Activated T-helper 1 cell treated with anti-CD3 and anti-CD28 coated beads, Interleukin-12 subunit alpha, Interleukin-12 subunit beta, Interleukin-2, Interleukin-4 antibody, amounts not matched to agents 30 ng/mL and 10 ng/mL and 1 ng/mL, durations not matched to agents 14 hours and 24 hours and 36 hours (primary cell): Measurements from ENCODE around the gene OSR1. TPM values are rescaled to one million over a fixed set of nuclear protein-coding genes. Genes with fewer than 3 reads are reported as not detected.

Source experiments
- DNase-seq: peaks from one replicate; pipeline ENCODE4 v3.0.0; 2021; ENCODE audit warnings: low spot score
- H3K27ac Mint-ChIP-seq: one replicate; pipeline ENCODE4 v1.8.0; 2021; ENCODE audit warnings: mild to moderate bottlenecking, mixed read lengths
- H3K27me3 Mint-ChIP-seq: one replicate; pipeline ENCODE4 v1.8.0; 2022; ENCODE audit warnings: mild to moderate bottlenecking, moderate library complexity, mixed read lengths; ENCODE audit not compliant: insufficient read depth
- H3K36me3 Mint-ChIP-seq: one replicate; pipeline ENCODE4 v1.8.0; 2021; ENCODE audit warnings: low read depth, mixed read lengths
- H3K4me1 Mint-ChIP-seq: one replicate; pipeline ENCODE4 v1.8.0; 2021; ENCODE audit warnings: low read depth, mixed read lengths
- H3K4me3 Mint-ChIP-seq: one replicate; pipeline ENCODE4 v1.8.0; 2021; ENCODE audit warnings: mild to moderate bottlenecking, moderate library complexity, mixed read lengths
- H3K9me3 Mint-ChIP-seq: one replicate; pipeline ENCODE4 v1.8.0; 2021; ENCODE audit warnings: mixed read lengths
- intact Hi-C: fragments of 100-400 bp; cut with micrococcal nuclease; formaldehyde crosslinking; loops from one replicate; pipeline ENCODE4 v1.15.1; 2024
- total RNA-seq: library from RNA; stranded (reverse); gene quantifications from 2 replicates; pipeline ENCODE4 v1.2.3, GENCODE V29; 2022

OSR1 gene
- total RNA-seq, 1 donor from 2014 or later = not detected

DNA sequence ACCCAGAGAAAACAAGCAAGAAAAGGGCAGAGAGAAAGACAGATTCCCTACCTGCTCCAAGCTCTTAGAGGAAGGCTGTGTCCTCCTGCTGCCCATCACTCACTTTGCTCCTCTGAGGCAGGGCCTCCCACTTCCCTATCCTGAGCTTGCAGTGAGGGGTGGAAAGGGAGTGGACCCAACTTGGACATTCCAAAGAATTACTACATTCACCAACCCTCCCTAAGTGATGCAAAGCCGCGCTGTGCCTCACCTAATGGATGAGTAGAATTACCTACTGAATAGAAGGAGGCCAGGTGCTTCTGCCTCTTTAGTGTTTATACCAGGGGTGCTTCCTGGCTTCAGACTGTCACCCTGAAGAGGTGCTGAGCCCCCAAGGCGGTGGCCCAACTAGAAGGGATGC lies 5.6 kb upstream of the OSR1 start:
- H3K4me3 Mint-ChIP-seq = no peak overlapping the region
- no peaks in the 10 kb centered on the region for H3K9me3 Mint-ChIP-seq
- no peaks in the 10 kb centered on the region for H3K36me3 Mint-ChIP-seq
- H3K4me1 Mint-ChIP-seq = peaks cover 23% of the 10 kb centered on the region
- H3K27me3 Mint-ChIP-seq = peaks cover 96% of the 10 kb centered on the region
- no peak overlapping the region for H3K27ac Mint-ChIP-seq
- no peak for DNase-seq
- intact Hi-C loops = loop anchor here (5.0 kb wide), 4 partner anchors 498 to 1458 kb away; partner anchors contain the start of genes LAPTM4A and LDAH

DNA sequence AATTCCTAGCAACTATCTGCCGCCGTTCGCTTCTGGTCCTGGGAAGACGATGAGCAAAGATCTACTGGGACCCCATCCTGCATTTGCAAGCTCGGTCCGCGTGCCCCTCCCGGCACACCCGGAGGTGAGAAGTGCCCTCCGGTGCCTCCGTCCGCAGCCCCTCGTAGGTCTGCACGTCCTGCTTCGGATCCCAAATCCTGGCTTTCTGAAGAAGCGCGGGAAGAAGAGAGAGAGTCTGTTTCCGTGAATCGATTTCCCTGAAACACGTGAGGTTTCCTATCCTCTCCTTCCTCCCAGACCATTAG lies 5.0 kb upstream of the OSR1 start:
- no peaks in the 10 kb centered on the region for H3K9me3 Mint-ChIP-seq
- no peak for DNase-seq
- no peaks in the 10 kb centered on the region for H3K36me3 Mint-ChIP-seq
- peak overlapping the region; percentile 90 for H3K4me3 Mint-ChIP-seq
- H3K4me1 Mint-ChIP-seq = peaks cover 23% of the 10 kb centered on the region
- intact Hi-C loops = loop anchor here (1.0 to 5.0 kb wide), 5 partner anchors 499 to 1459 kb away; partner anchors contain the start of genes LAPTM4A and LDAH
- H3K27ac Mint-ChIP-seq = peak overlapping the region; percentile 4
- H3K27me3 Mint-ChIP-seq = peaks cover 95% of the 10 kb centered on the region

DNA sequence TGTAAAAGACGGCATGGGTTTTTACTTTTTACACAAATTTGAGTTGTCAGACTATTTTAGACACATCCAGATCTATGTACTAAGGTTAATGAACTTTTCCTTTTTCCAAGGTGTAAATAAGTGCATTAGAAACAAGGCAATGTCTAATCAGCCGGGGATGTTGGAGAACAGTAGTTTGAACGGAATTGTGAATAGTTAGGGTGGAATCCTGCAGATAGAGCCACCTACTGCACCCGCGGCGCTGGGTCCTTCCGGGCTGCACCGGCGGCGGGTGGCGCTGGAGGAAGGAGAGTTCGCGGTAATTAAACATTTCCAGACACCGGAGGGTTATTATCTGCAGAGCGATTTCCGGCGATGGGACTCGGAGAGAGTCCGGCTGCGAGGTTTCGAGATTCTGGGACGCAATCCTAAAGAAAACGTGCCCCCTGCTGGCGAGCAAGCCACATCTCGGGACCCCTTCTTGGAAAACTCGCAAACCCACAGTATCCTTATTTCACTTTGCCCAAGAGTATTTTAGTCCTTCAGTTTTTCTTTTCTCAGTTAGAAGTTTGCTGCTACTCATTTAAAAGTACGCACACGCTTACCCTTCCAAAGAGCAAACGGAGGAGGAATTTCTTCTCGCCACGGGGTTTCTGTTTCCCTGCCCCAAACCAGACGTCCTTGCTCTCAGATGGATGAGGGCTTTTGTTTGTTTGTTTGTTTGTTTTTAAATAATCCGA lies 4.5 kb upstream of the OSR1 start:
- Mint-ChIP-seq H3K4me1 (peaks cover 24% of the 10 kb centered on the region), H3K27me3 (peaks cover 94% of the 10 kb centered on the region), H3K9me3 (no peaks in the 10 kb centered on the region), H3K4me3 (peak overlapping the region; percentile 90), H3K36me3 (no peaks in the 10 kb centered on the region), H3K27ac (no peak overlapping the region)
- intact Hi-C loops = loop anchor here (1.0 to 5.0 kb wide), 6 partner anchors 15 to 1459 kb away; partner anchors contain the start of genes LAPTM4A and LDAH
- no peak for DNase-seq

DNA sequence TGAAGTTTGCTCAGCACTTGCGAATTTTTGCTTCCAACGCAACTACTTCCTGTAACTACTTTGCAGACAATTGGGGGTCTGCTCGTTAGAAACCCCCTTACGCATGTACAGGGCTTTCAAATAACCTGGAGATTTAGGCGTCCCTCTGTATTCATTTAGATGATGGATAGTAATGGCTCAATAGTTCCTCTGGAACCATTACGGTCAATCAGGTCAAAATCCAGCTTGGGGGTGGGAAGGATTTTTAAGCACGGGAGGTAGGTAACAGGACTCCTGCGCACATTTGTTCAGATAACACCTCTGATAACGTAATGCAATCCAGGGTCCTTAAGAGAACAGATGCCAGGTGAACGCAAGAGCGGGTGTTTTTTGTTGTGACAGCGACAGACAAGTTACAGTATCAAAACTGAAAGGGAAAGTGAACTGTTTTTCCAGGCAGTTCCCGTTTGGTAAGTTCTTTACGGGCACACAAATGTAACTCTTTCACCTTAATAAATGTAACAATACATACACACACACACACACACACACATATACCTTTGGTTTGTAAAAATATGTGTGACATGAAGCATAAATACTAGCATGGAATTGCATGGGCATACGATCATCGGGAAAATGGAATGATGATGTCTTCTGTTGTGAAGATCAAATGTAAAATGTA lies 3.8 kb upstream of the OSR1 start:
- Mint-ChIP-seq H3K27ac (peak overlapping the region; percentile 35), H3K36me3 (no peaks in the 10 kb centered on the region), H3K9me3 (no peaks in the 10 kb centered on the region), H3K4me1 (peaks cover 31% of the 10 kb centered on the region), H3K27me3 (peaks cover 93% of the 10 kb centered on the region), H3K4me3 (peak overlapping the region; percentile 90)
- intact Hi-C loops = loop anchor here (1.0 to 5.0 kb wide), 5 partner anchors 14 to 1460 kb away; partner anchors contain the start of genes LAPTM4A and LDAH
- DNase-seq = no peak

DNA sequence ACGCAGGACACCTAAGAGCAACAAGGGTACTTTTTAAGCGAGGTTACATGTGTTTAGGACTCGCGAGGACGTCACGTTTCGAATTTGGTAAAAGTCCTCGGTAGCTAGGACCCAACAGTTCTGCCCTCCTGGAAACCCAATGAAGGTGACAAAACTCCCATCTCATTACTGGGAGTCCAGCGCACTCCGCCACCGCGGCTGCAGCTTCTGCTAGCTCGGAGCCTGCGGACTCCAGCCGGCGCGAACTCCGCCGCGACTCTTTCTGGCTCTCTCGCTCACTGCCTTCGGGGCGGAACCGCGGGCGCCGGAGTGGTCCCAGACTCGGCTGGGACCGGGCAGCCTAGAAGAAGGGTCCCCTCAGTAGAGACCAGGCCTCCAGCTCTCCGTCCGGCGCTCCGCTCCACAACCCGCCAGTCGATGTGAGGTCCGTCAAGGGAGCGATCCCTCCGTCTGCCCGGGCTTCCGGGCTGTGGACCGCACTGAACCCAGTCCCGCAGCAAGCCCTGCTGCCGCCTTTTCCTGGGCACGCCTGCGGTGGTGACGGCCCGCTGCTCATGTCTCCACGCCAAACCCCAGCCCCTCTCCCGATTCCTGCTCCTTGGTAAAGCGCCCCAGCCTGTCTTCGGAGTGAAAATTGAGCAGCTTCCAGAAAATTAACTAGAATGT lies 3.0 kb upstream of the OSR1 start:
- no peaks in the 10 kb centered on the region for H3K9me3 Mint-ChIP-seq
- H3K4me1 Mint-ChIP-seq = peaks cover 37% of the 10 kb centered on the region
- peaks cover 94% of the 10 kb centered on the region for H3K27me3 Mint-ChIP-seq
- H3K27ac Mint-ChIP-seq = no peak overlapping the region
- intact Hi-C loops = loop anchor here (1.0 to 5.0 kb wide), 5 partner anchors 501 to 1461 kb away; partner anchors contain the start of genes LAPTM4A and LDAH
- peak overlapping the region; percentile 90 for H3K4me3 Mint-ChIP-seq
- DNase-seq = no peak
- no peaks in the 10 kb centered on the region for H3K36me3 Mint-ChIP-seq

DNA sequence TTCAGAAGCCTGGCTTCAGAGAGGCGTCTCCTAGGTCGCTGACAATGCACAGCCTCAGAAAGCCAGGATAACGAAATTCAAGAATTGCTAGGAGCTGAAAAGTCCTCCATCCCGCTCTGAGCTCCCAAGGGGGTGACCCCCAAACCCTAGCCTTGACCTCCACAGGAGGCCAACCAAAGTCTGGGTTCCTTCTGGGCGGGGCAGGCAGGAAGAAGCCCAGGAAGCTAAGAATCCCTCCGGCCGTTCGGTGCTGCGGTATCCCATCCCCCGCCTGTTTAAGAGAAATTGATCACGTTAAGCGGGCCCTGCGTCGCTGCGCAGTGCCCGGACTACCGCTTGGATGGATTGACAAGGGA lies 2.5 kb upstream of the OSR1 start:
- no peaks in the 10 kb centered on the region for H3K36me3 Mint-ChIP-seq
- intact Hi-C loops = loop anchor here (1.0 to 5.0 kb wide), 5 partner anchors 501 to 1461 kb away; partner anchors contain the start of genes LAPTM4A and LDAH
- H3K27ac Mint-ChIP-seq = no peak overlapping the region
- peaks cover 94% of the 10 kb centered on the region for H3K27me3 Mint-ChIP-seq
- no peak for DNase-seq
- no peaks in the 10 kb centered on the region for H3K9me3 Mint-ChIP-seq
- H3K4me3 Mint-ChIP-seq = peak overlapping the region; percentile 37
- H3K4me1 Mint-ChIP-seq = peaks cover 39% of the 10 kb centered on the region

DNA sequence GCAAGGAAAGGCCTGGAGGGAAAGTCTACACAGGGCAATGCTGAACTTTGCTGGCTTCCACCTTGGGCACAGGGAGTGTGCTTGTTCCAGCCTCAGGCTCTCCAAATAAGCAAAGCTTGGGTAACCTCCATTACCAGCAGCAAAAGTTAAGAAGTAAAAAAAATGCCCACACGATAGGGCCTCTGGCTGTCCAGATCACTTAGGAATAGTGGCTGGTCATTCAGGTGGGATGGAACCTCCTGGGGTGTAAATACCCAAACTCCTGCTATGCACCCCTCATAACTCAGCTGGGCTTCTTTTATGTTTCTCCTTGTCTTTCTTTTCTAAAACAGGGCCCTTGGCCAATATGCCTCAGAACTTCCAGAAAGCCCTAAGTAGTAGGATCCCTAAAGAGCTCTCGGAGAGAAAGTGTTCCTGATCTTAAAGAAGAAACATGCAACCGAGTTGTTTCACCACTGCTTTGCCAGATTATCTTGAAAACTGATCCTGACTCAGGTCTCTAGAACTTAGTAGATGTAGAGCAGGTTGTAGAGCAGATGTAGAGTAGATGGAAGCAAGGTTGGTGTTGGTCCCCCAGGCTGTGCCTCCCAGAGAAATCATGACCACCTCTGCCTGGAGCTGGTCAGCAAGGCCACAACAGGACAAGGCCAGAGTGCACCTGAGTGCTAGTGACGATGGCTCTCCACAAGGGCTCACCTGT lies 2.0 kb upstream of the OSR1 start:
- Mint-ChIP-seq H3K9me3 (no peaks in the 10 kb centered on the region), H3K27ac (no peak overlapping the region), H3K27me3 (peaks cover 93% of the 10 kb centered on the region), H3K36me3 (peaks cover 1% of the 10 kb centered on the region), H3K4me1 (peaks cover 39% of the 10 kb centered on the region), H3K4me3 (peak overlapping the region; percentile 37)
- intact Hi-C loops = loop anchor here (5.0 kb wide), 4 partner anchors 502 to 1462 kb away; partner anchors contain the start of genes LAPTM4A and LDAH
- no peak for DNase-seq

DNA sequence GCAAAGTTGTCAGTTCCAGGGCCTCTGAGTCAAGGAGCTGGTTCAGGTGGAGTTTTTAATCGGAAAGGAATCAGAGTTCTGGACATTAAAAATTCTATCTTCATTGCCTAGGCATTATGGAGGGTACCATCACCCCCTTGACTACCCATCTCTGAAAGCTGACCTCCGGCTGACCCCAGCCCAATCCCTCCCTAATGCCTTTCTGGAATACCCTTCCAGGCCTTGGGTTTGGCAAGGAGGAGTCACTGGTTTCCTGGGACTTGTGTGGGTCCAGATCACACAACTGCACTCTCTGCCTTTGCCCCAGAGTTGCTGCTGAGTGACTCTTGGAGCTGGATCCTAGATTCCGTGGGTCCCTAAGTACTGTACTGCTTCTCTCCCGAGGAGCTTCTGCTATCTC lies 1.0 kb upstream of the OSR1 start:
- intact Hi-C loops = loop anchor here (10.0 kb wide), 1 partner anchor 1485 kb away; the partner anchor contains the start of gene KCNS3
- DNase-seq = no peak
- peaks cover 39% of the 10 kb centered on the region for H3K4me1 Mint-ChIP-seq
- H3K27me3 Mint-ChIP-seq = peaks cover 93% of the 10 kb centered on the region
- H3K4me3 Mint-ChIP-seq = no peak overlapping the region
- H3K36me3 Mint-ChIP-seq = peaks cover 1% of the 10 kb centered on the region
- no peak overlapping the region for H3K27ac Mint-ChIP-seq
- H3K9me3 Mint-ChIP-seq = no peaks in the 10 kb centered on the region

DNA sequence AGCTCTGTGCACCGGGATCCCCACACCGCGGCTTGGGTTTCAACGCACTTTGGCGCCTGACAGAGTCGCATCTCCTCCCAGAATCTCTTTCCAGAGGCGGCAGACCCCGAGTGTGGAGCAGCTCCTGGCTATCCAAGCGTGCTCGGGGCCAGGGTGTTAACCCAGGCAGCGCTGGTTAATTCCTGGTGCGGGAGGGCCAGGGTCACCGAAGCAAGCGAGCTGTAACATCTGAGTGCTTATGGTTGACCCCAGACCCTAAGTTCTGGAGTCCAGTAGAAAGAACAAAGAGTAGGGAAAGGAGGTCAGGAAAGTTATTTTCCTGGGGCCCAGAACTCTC lies 566 bp upstream of the OSR1 start:
- intact Hi-C loops = loop anchor here (10.0 kb wide), 1 partner anchor 1484 kb away; the partner anchor contains the start of gene KCNS3
- Mint-ChIP-seq H3K9me3 (no peaks in the 10 kb centered on the region), H3K27ac (no peak overlapping the region), H3K4me1 (peaks cover 39% of the 10 kb centered on the region), H3K4me3 (no peak overlapping the region), H3K36me3 (peaks cover 1% of the 10 kb centered on the region), H3K27me3 (peaks cover 93% of the 10 kb centered on the region)
- no peak for DNase-seq

DNA sequence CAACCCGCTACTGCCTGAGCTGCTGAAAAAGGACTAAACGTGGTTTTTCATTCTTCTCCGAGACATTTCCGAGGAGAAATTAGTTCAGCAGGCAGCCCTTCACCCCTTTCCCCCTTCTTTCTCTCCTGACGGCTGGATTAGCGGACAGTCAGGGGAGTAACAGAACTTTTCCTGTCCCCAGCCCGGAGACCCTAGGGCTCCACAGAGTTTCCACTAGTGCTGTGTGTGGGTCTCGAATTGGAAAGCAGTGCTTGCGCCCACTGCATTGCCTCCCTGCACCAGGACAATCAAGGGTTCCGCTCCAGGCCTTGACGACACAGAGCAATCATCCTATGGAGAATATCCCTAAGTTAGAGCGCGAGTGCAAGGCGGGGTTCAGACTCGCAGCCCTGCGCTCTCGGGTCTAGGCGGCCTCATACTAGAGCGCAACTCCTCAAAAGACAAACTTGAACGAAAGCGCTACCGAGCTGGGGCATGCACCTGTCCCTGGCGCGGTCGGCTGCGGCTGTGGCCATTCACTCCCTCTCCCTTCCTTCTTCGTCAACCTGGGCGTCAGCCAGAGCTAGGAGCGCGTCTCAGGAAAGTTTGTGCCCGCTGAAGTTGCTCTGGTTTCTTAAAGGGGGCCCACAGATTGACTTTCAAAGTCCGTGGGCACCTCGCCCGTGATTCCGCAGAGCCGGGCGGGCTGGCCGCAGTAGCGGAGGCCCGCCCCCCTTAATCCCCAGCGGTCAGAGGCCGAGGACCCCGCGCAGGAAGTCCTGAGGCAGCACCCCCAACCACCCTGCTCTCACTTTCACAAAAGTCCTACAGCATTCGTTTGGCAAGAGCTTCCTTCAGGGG lies 801 bp downstream of the OSR1 start:
- H3K27ac Mint-ChIP-seq = peak overlapping the region; percentile 52
- peaks cover 1% of the 10 kb centered on the region for H3K36me3 Mint-ChIP-seq
- H3K9me3 Mint-ChIP-seq = no peaks in the 10 kb centered on the region
- peak overlapping the region; percentile 22 for H3K4me3 Mint-ChIP-seq
- no peak for DNase-seq
- peaks cover 90% of the 10 kb centered on the region for H3K27me3 Mint-ChIP-seq
- intact Hi-C loops = loop anchor here (10.0 kb wide), 1 partner anchor 1483 kb away; the partner anchor contains the start of gene KCNS3
- peaks cover 27% of the 10 kb centered on the region for H3K4me1 Mint-ChIP-seq

DNA sequence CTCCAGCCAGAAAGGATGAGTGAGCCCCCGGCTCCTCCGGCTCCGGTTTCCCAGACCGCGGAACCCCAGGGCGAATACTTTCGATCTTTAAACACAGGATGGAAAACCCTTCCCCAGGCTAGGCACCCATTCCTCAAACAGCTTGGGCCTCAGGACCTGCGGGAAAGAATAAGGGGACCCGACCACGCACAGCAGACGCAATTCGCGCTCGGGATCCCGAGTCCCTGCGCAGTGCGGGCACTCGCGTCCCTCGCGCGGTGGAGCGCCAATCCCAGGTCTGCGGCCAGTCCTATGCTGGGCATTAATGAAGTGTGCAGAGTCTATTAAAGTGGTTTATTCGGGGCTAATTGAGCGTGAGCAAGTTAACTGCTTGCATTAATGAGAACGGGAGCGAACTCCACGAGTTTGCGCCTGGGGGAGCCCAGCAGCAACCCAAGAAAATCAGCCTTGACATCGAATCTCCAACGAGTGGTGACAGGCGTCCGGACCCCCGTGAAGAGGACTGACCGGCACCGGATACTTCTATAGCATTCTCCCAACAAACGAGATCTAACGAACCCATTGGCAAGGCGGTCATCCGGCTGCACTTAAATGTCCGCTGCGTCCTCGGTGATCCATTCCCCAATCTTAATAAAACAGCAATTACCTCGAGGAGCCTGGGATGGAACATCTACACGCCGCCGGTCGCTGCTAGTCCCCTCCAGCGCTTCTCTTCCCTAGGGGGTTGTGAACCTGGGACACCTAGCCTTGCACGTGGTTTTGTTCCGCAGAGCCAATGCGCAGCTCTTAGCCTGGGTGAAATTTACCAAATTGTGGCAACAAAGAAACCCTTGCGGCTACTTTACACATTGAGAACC lies 1.6 kb downstream of the OSR1 start:
- H3K27ac Mint-ChIP-seq = peak overlapping the region; percentile 64
- DNase-seq = no peak
- no peak overlapping the region for H3K4me3 Mint-ChIP-seq
- peaks cover 19% of the 10 kb centered on the region for H3K4me1 Mint-ChIP-seq
- peaks cover 4% of the 10 kb centered on the region for H3K36me3 Mint-ChIP-seq
- intact Hi-C loops = loop anchor here (10.0 kb wide), 1 partner anchor 1482 kb away; the partner anchor contains the start of gene KCNS3
- H3K27me3 Mint-ChIP-seq = peaks cover 89% of the 10 kb centered on the region
- H3K9me3 Mint-ChIP-seq = no peaks in the 10 kb centered on the region
